Glomerular visceral epithelial cell (primary cell): Measurements from ENCODE around the gene TTC13.

ENCODE experiments used
- DNase-seq: peaks from one replicate; pipeline ENCODE4 v3.0.0-alpha.2; 2016; ENCODE audit errors: extremely low spot score

Gene TTC13

GRCh38 chr1:230906226-230906625 lies 72.4 kb downstream of the TTC13 start:
- no peak for DNase-seq

GRCh38 chr1:230905733-230906132 lies 72.9 kb downstream of the TTC13 start:
- DNase-seq = no peak

DNA sequence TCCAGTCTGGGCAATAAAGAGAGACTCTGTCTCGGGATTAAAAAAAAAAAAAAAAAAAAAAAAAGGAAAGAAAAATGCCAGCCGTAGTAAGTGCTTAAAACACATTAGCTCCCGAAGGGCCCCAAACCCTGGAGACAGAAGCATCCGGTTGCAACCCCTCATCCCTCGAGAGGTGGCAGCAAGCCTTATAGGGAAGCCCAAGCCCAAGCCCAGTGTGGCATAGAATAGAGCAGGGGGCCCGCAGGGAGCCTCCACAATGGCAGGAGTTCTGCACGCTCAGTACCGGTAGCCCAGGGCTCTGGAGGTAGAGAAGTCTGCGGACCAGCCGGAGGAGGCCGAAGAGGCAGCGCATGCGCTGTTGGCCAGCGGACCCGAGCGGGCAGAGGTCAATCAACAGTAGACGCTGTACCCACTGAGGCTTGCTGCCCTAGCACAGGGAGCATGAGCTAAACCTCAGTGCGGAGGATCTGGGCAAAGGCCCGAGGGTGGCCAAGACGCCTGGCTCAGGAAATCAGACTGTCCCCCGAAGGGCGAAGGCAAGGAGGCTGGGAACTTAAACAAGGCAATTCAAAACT lies 76.2 kb downstream of the TTC13 start:
- DNase-seq = no peak

- no peak for DNase-seq
Observed at GRCh38 chr1:230901671-230902070, 77.0 kb downstream of the TTC13 start.

DNA sequence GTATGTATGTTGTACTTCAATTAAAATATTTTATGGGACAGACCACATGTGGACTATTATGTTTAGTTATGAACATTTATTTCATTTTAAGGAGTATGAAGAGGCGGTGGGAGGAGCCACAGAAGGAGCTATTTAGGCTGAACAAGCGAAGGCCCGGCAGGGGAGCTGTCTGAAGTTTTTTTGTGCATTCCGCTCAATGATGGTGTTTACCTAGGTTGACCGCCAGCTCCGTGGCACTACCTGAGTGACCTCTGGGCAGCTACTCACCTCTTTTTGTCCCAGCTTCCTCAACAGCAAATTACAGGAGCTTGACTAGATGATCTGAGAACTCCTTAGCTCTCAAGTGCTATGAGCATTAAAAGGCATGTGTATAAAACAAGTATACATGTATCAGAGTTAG lies 77.7 kb downstream of the TTC13 start:
- no peak for DNase-seq

GRCh38 chr1:230899841-230900251 lies 78.8 kb downstream of the TTC13 start:
- no peak for DNase-seq

- no peak for DNase-seq
Observed at GRCh38 chr1:230898748-230899147, 79.9 kb downstream of the TTC13 start.

DNA sequence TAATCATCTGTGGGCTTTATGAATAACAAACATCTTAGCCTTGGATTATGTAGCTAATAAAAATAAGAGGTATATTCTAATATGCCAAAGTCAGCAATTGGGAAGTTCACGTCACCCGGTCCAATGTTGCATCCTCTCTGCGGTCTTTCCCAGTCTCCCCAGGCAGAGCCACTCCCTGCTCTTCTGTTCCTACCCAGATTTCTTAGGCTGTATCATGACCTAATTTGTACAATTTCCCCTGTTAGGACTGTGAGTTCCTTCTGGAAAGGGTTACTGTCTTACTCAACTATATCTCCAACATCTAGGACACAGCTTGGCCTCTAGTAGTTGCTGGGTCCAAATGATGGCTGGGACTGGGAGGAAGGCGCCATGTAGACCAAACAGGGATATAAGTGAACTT lies 80.5 kb downstream of the TTC13 start:
- no peak for DNase-seq

DNA sequence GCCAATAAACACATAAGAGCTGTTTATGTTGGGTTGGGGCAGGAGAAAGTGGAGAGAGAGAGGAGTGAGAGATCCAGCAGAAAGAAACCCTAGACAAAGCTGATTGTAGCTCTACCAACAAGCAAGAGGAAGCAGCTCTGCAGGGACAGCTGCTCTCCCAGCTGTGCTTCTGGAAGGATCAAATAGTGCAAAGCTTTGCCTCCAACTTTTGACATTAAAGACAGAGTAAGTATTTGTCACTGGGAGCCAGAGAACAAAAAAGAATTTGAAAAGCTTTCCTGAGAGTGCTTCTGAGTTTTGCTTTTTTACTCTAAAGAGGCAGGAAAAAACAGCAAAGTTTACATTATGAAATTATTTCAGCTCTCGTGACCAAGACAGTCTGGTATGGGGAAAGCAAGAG lies 81.9 kb downstream of the TTC13 start:
- no peak for DNase-seq

- DNase-seq = no peak
Observed at GRCh38 chr1:230895452-230895851, 83.2 kb downstream of the TTC13 start.

DNA sequence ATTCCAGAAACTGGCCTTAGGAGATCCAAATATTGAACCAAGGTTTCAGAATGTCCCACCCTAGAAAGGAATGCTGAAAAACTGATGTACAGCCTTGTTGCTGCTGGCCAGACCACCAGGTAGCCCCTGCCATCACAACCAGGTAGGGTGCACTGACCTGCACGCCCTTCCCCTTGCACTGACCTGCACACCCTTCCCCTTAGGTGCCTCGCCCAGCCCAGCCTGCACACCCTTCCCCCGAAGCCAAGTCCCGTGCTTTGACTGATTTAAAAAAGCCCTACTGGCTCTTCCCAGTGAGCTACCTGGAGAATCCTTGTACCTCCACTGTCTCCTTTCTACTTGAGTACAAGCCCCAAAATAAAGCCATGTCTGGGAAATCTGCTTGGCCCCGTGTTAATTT lies 84.0 kb downstream of the TTC13 start:
- DNase-seq = no peak

DNA sequence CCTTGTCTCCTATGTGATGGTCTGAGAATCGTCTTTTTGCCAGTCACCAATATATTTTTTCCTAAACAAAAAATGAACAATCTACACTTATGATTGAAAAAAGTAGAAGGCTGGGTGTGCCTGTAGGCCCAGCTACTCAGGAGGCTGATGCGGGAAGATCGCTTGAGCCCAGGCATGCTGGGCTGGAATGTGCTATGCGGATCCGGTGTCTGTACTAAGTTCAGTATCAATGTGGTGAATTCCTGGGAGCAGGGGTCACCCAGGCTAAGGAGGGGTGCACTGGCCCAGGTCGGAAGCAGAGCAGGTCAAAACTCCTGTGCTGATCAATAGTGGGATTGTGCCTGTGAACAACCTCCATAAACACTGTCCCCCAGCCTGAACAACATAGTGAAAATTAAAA lies 84.6 kb downstream of the TTC13 start:
- DNase-seq = no peak

GRCh38 chr1:230892018-230892491 lies 86.6 kb downstream of the TTC13 start:
- DNase-seq = no peak

DNA sequence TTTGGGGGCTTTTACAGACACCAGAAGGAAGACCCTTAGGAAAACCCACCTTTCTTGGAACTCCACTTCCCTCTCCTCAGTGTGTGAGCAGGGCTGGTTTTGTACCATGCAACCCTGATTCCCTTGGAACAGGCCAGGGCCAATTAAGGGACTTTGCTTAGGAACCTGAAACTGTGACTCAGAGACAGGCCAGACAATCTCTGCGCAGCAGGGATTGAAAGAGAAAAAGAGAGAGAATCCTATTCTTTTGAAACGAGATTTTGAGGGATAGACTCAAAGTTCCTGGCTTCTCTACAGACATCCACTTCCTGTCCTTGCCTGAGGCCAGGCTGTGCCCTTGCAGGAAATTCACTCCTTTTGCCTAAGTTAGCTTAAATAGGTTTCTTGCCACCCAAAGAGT lies 87.2 kb downstream of the TTC13 start:
- no peak for DNase-seq

DNA sequence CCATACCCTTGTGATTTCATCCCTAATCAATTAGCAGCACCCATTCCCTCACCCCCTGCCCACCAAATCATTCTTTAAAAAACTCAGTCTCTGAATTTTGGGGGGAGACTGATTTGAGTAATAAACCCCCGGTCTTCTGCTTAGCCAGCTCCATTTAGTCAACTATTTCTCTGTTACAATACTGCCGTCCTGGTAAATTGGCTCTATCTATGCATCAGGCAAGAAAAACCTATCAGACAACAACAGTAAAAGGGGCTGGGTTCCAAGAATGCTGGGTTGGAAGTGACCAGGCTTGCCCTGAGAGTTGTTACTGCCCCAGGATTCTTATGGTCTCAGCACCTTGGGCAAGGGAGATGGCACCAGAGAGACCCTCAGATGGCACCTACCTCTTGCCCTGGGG lies 94.0 kb downstream of the TTC13 start:
- no peak for DNase-seq

- DNase-seq = no peak
Observed at GRCh38 chr1:230883967-230884366, 94.7 kb downstream of the TTC13 start.

GRCh38 chr1:230879778-230880177 lies 98.9 kb downstream of the TTC13 start:
- no peak for DNase-seq

DNA sequence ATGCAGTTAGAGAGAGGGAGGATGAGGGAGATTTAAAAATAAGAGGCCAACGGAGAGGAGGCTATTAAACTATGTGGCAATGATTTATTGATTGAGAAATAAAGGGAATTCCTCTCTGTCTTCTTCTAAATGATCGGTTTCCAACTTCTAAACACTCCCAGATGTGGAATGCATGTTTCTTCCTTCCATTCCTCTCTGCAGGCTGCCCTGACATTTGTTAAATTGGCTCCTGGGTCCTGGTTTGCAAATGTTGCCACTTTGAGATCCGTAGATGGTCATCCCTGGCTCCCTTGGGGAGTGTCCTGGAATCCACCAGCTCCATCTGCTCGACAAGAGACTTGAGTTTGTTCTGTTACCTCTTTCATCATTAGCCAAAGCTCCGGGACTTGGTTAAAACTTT lies 100.1 kb downstream of the TTC13 start:
- DNase-seq = no peak

- no peak for DNase-seq
Observed at GRCh38 chr1:230877924-230878590, 100.6 kb downstream of the TTC13 start.

- no peak for DNase-seq
Observed at GRCh38 chr1:230877146-230877923, 101.3 kb downstream of the TTC13 start.

GRCh38 chr1:230876660-230877059 lies 102.0 kb downstream of the TTC13 start:
- DNase-seq = no peak

GRCh38 chr1:230875370-230875769 lies 103.3 kb downstream of the TTC13 start:
- DNase-seq = no peak

- no peak for DNase-seq
Observed at GRCh38 chr1:230870916-230871315, 107.7 kb downstream of the TTC13 start.
